Ectodermal cell (in vitro differentiated cells): ENCODE measurements around the gene KIF19. TPM values are rescaled to one million over a fixed set of nuclear protein-coding genes. Genes with fewer than 3 reads are reported as not detected.
"Not testable (repeated sequence)": the region's sequence is repeated elsewhere in the genome, so short reads cannot be mapped to it uniquely, and the experiment has no call there.

Experiments
- H3K27ac ChIP-seq: 2 replicates; pipeline ENCODE4 v1.7.0; 2013; ENCODE audit warnings: mild to moderate bottlenecking, low read depth, low read length; ENCODE audit not compliant: insufficient read depth, poor library complexity, severe bottlenecking
- H3K27me3 ChIP-seq: 2 replicates; pipeline ENCODE4 v1.7.0; 2013; ENCODE audit warnings: mild to moderate bottlenecking, low read length; ENCODE audit not compliant: insufficient read depth, control insufficient read depth, poor library complexity, severe bottlenecking
- H3K36me3 ChIP-seq: one replicate; pipeline ENCODE4 v1.7.0; 2013; ENCODE audit warnings: low read length; ENCODE audit not compliant: control insufficient read depth, insufficient read depth
- H3K4me1 ChIP-seq: one replicate; pipeline ENCODE4 v1.7.0; 2013; ENCODE audit warnings: low read length; ENCODE audit not compliant: control insufficient read depth, insufficient read depth
- H3K4me3 ChIP-seq: 2 replicates; pipeline ENCODE4 v1.7.0; 2013; ENCODE audit warnings: low read depth, low read length, control low read depth; ENCODE audit not compliant: insufficient read depth
- H3K9me3 ChIP-seq: 2 replicates; pipeline ENCODE4 v1.7.0; 2013; ENCODE audit warnings: mild to moderate bottlenecking, low read length, moderate library complexity; ENCODE audit not compliant: control insufficient read depth
- WGBS, 2 experiments: methylation state at CpG; one replicate each; pipeline ENCODE4 v1.1.7; 2013; ENCODE audit warnings: missing lambda C conversion rate in 2 of 2; 5-methylcytosine and 5-hydroxymethylcytosine counted together
- polyA plus RNA-seq, 4 experiments: library from polyadenylated mRNA; stranded (reverse); fragments of 50-300 nt; gene quantifications; one replicate each; pipeline ENCODE4 v1.2.3, GENCODE V29; 2013

The KIF19 gene
- 1.6 TPM for polyA plus RNA-seq (2013, experiment 1 of 4)
- polyA plus RNA-seq (2013, experiment 2 of 4) = 1.3 TPM
- 1.2 TPM for polyA plus RNA-seq (2013, experiment 3 of 4)
- polyA plus RNA-seq (2013, experiment 4 of 4) = 1.2 TPM

- no peaks in the 10 kb centered on the region for H3K9me3 ChIP-seq
- H3K27ac ChIP-seq = no peak within 1 kb of the TSS
- peaks cover 16% of the 10 kb centered on the region for H3K4me1 ChIP-seq
- H3K4me3 ChIP-seq = peak within 1 kb of the TSS; percentile 26
- no peaks in the 10 kb centered on the region for H3K36me3 ChIP-seq
- WGBS, 2 experiments = 6% methylated on average over 73 of the region's 73 CpGs
- H3K27me3 ChIP-seq = peaks cover 49% of the 10 kb centered on the region
Measured at GRCh38 chr17:74325743-74326379, at the start of gene KIF19. Gene KIF19 (plus strand): TSS chr17:74326226. CDS start chr17:74326350, 124 bp downstream.

- no peak overlapping the region for H3K4me3 ChIP-seq
- peak overlapping the region; percentile 65 for H3K27ac ChIP-seq
- H3K4me1 ChIP-seq = peaks cover 44% of the 10 kb centered on the region
- WGBS, 2 experiments = 18 to 25% methylated on average over 5 of the region's 5 CpGs
- H3K36me3 ChIP-seq = no peaks in the 10 kb centered on the region
- peaks cover 19% of the 10 kb centered on the region for H3K27me3 ChIP-seq
- H3K9me3 ChIP-seq = no peaks in the 10 kb centered on the region
Measured at GRCh38 chr17:74276541-74277009, 49.5 kb upstream of the KIF19 start.

DNA sequence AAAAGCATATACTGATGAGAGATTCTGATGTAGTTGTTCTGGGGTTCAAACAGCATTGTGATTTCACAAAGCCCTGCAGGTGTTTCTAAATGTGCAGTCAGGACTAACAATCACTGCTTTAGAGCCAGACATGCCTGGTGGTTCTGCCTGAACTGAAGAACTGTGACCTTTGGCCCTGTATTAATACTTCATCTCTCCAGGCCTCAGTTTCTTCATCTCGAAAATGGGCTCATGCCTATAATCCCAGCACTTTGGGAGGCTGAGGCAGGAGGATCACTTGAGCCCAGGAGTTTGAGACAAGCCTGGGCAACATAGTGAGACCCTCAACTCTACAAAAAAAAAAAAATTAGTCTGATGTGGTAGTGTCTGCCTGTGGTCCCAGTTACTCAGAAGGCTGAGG lies 48.1 kb upstream of the KIF19 start:
- peaks cover 30% of the 10 kb centered on the region for H3K4me1 ChIP-seq
- no peaks in the 10 kb centered on the region for H3K36me3 ChIP-seq
- 96% methylated on average over 1 of the region's 1 CpG for WGBS, 2 experiments
- H3K9me3 ChIP-seq = no peaks in the 10 kb centered on the region
- peaks cover 19% of the 10 kb centered on the region for H3K27me3 ChIP-seq
- no peak overlapping the region for H3K4me3 ChIP-seq
- H3K27ac ChIP-seq = no peak overlapping the region

DNA sequence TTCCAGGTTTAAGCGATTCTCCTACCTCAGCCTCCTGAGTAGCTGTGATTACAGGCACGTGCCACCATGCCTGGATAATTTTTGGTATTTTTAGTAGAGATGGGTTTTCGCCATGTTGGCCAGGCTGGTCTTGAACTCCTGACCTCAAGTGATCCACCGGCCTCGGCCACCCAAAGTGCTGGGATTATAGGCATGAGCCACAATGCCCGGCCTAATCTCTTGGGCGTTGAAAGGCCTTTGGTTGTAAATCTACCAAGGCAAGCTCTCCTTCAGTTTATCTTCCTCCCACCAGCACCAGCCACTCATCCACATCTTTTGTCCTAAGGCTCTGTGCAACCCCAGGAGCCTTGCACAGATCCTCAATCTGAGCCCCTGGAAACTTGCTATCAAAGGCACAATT lies 46.4 kb upstream of the KIF19 start:
- not testable (repeated sequence) for H3K4me3 ChIP-seq, H3K36me3 ChIP-seq, H3K27me3 ChIP-seq, H3K27ac ChIP-seq, H3K9me3 ChIP-seq
- H3K4me1 ChIP-seq = peaks cover 20% of the 10 kb centered on the region
- WGBS, 2 experiments = 92 to 93% methylated on average over 7 of the region's 7 CpGs

GRCh38 chr17:74280093-74280513 lies 45.9 kb upstream of the KIF19 start:
- Histone ChIP-seq H3K36me3 (no peaks in the 10 kb centered on the region), H3K4me1 (peaks cover 17% of the 10 kb centered on the region), H3K9me3 (no peaks in the 10 kb centered on the region), H3K4me3 (no peak overlapping the region), H3K27me3 (peaks cover under 1% of the 10 kb centered on the region), H3K27ac (no peak overlapping the region)
- 88 to 90% methylated on average over 9 of the region's 9 CpGs for WGBS, 2 experiments

GRCh38 chr17:74281799-74282198 lies 44.2 kb upstream of the KIF19 start:
- Histone ChIP-seq H3K9me3 (no peaks in the 10 kb centered on the region), H3K4me1 (peaks cover 4% of the 10 kb centered on the region), H3K4me3 (no peak overlapping the region), H3K27me3 (no peaks in the 10 kb centered on the region), H3K27ac (no peak overlapping the region), H3K36me3 (no peaks in the 10 kb centered on the region)
- WGBS, 2 experiments = 93 to 95% methylated on average over 20 of the region's 20 CpGs

GRCh38 chr17:74282274-74282586 lies 43.8 kb upstream of the KIF19 start:
- not testable (repeated sequence) for H3K36me3 ChIP-seq, H3K4me3 ChIP-seq, H3K27me3 ChIP-seq, H3K4me1 ChIP-seq, H3K27ac ChIP-seq, H3K9me3 ChIP-seq
- WGBS, 2 experiments = 92 to 93% methylated on average over 4 of the region's 4 CpGs

- Histone ChIP-seq H3K27me3 (no peaks in the 10 kb centered on the region), H3K27ac (no peak overlapping the region), H3K36me3 (no peaks in the 10 kb centered on the region), H3K4me3 (no peak overlapping the region), H3K4me1 (no peaks in the 10 kb centered on the region), H3K9me3 (no peaks in the 10 kb centered on the region)
- 88 to 90% methylated on average over 9 of the region's 9 CpGs for WGBS, 2 experiments
Measured at GRCh38 chr17:74282587-74283370, 43.2 kb upstream of the KIF19 start.

DNA sequence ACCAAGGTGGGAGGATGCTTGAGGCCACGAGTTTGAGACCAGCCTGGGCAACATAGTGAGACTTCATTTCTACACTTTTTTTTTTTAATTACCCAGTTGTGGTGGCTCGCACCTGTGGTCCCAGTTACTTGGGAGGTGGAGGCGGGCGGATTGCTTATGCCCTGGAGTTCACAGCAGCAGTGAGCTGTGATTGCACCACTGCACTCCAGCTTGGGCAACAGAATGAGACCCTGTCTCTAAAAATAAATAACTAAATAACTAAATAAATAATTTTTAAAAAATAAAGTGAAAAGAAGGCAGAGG lies 42.7 kb upstream of the KIF19 start:
- Histone ChIP-seq H3K4me3 (no peak overlapping the region), H3K36me3 (no peaks in the 10 kb centered on the region), H3K27me3 (no peaks in the 10 kb centered on the region), H3K27ac (no peak overlapping the region), H3K9me3 (no peaks in the 10 kb centered on the region), H3K4me1 (no peaks in the 10 kb centered on the region)
- 89 to 95% methylated on average over 4 of the region's 4 CpGs for WGBS, 2 experiments

DNA sequence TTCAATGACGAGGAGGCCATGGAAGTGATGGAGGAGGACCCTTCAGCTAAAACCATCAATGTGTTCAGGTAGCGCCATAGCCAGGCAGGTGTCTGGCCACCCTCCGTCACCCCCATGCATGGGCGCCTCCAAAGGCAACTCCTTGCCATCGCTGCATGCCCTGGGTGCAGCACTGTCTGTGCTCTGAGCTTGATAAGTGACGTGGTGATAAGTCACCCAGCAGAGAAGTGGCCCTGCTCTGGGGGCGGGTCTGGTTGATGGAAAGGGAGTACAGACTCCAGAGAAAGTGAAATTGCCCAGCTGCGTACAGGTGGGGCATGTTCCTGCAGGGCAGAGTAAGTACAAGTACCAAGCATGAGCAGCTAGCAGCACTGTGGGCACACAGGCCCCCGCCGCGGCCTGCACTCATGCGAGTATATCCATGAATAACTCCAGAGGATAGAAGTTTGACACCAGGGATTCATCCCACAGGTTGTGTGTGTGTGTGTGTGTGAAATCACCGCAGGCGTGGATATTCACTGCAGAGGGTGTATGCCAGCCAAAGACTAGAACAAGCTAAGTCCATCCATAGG lies 38.9 kb upstream of the KIF19 start:
- Histone ChIP-seq H3K27ac (no peak overlapping the region), H3K9me3 (no peaks in the 10 kb centered on the region), H3K27me3 (no peaks in the 10 kb centered on the region), H3K36me3 (no peaks in the 10 kb centered on the region), H3K4me1 (no peaks in the 10 kb centered on the region), H3K4me3 (no peak overlapping the region)
- WGBS, 2 experiments = 89 to 90% methylated on average over 14 of the region's 14 CpGs
